Suprapubic skin (tissue), 4 donors: Measurements from ENCODE around the gene IDNK. TPM values are rescaled to one million over a fixed set of nuclear protein-coding genes. Genes with fewer than 3 reads are reported as not detected.

Experiments
- DNase-seq, 2 donors: peaks; one replicate each; pipeline ENCODE4 v3.0.0-alpha.2; 2019; ENCODE audit warnings: low spot score in 2 of 2
- H3K27ac ChIP-seq: fragments of 200-600 bp; sonication (generic); one replicate; pipeline ENCODE4 v1.5.1; 2019
- H3K27me3 ChIP-seq: fragments of 200-600 bp; sonication (generic); one replicate; pipeline ENCODE4 v1.5.1; 2019
- H3K36me3 ChIP-seq: fragments of 200-600 bp; sonication (generic); one replicate; pipeline ENCODE4 v1.5.1; 2019
- H3K4me1 ChIP-seq: fragments of 200-600 bp; sonication (generic); one replicate; pipeline ENCODE4 v1.5.1; 2019
- H3K4me3 ChIP-seq: fragments of 200-600 bp; sonication (generic); one replicate; pipeline ENCODE4 v1.5.1; 2019; ENCODE audit warnings: mild to moderate bottlenecking
- H3K9me3 ChIP-seq: fragments of 200-600 bp; sonication (generic); one replicate; pipeline ENCODE4 v1.5.1; 2019
- EP300 ChIP-seq: sonication (generic); formaldehyde crosslinking; IDR thresholded peaks from one replicate; pipeline ENCODE4 v1.6.1; 2017; ENCODE audit warnings: antibody characterized with exemption
- POLR2A ChIP-seq, 2 donors: fragments of 450-650 bp; IDR thresholded peaks; one replicate each; pipeline ENCODE4 v1.6.1; 2017; ENCODE audit warnings: antibody characterized with exemption in 2 of 2, mild to moderate bottlenecking in 2 of 2, moderate library complexity in 2 of 2
- POLR2AphosphoS5 ChIP-seq, 3 donors: sonication (generic); formaldehyde crosslinking; IDR thresholded peaks; one replicate each; pipeline ENCODE4 v1.6.1; 2017; ENCODE audit warnings: antibody characterized with exemption in 3 of 3
- WGBS: methylation state at CpG from one replicate; pipeline ENCODE4 v1.1.5; 2018; 5-methylcytosine and 5-hydroxymethylcytosine counted together
- total RNA-seq, 4 donors: library from RNA; depleted of rRNA; stranded (reverse); fragments of >200 nt; gene quantifications; one replicate each; pipeline ENCODE4 v1.1.0, GENCODE V29; 2016
- TF ChIP-seq, protein P1 (sequence below), 2 donors: fragments of 200-600 bp in 1 of 2; fragments of 450-650 bp in 1 of 2; sonication (generic) in 1 of 2; IDR thresholded peaks; one replicate each; pipeline ENCODE4 v1.5.1; 2016 to 2019; ENCODE audit warnings: antibody characterized with exemption in 2 of 2, mild to moderate bottlenecking in 1 of 2, moderate library complexity in 1 of 2

Gene IDNK
- total RNA-seq = 10 to 100 TPM in 1 of 4 donors, 1 to 10 TPM in 3; 3.1 to 10.2 (median 5.8) TPM

DNA sequence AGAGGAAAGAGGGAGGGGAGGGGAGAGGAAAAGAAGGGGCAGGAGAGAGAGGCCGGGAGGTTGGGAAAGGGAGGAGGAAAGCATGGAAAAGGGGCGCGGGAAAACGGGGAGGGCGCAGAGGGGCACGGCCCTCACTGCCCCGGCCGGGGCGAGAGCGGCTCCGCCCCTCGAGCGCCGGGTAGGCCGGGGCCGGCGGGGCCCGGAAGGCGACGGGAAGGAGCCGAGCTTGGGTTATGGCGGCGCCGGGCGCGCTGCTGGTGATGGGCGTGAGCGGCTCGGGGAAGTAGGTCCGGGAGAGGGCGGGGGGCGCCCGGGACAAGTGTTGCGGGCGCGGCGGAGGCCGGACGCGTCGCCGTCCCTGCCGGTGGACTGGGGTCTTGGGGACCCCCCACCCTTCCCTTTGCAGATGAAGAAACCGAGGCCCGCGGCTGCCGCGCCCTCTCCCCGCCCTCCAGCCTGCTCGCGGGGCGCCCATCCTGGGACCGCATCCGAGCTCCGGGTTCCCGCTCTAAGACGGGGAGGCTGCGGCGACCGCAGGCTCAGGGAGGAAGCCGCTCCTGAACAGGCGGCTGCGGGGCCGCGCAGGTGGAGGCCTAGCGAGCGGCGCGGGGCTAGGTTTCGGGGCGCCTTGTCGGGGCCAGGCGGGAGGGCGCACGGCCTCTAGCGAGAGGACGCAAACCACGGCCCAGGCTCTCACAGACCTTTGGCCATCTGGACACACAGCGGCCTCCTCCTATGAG lies at the start of gene IDNK:
Gene IDNK (plus strand): TSS at position 205 of the 740 bp plus-strand sequence. CDS start 29 bp downstream, at position 234.
- peak within 1 kb of the TSS; percentile 78 for H3K27ac ChIP-seq
- H3K27me3 ChIP-seq = no peaks in the 10 kb centered on the region
- 1% methylated on average over 33 of the region's 79 CpGs for WGBS
- H3K9me3 ChIP-seq = no peaks in the 10 kb centered on the region
- peak in 1 of 2 donors; percentile 41 for TF ChIP-seq POLR2A (IDR thresholded peaks at IDR 0.05)
- TF ChIP-seq POLR2AphosphoS5 (IDR thresholded peaks at IDR 0.05) = no peak
- peak; percentile 84 to 85 for DNase-seq
- peaks cover 11% of the 10 kb centered on the region for H3K4me1 ChIP-seq
- H3K36me3 ChIP-seq = peaks cover 7% of the 10 kb centered on the region
- H3K4me3 ChIP-seq = peak within 1 kb of the TSS; percentile 63

DNA sequence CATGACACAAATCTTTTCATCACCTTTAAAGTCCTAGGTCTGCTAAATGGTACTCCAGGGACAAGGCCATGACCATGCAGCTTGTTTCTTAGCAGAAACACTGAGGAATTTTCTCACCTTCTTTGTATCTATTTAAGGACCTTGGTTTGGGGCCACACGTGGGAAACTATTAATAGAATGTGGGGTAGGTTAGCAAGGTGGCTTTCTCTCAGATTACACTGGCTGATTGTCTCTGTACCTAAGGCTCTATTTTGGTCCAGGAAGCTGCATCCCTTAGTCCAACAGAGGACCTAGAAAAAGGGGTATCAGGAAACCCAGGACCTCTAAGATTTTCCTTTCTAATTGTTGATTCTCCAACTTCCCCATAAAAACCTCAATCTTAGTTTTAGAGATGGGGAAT lies 48.5 kb upstream of the IDNK start:
- Histone ChIP-seq H3K27me3 (no peaks in the 10 kb centered on the region), H3K4me3 (no peak overlapping the region), H3K36me3 (no peaks in the 10 kb centered on the region), H3K4me1 (no peaks in the 10 kb centered on the region), H3K9me3 (no peaks in the 10 kb centered on the region), H3K27ac (no peak overlapping the region)
- 68% methylated on average over 1 of the region's 1 CpG for WGBS
- TF ChIP-seq POLR2A (IDR thresholded peaks at IDR 0.05) (no peak), POLR2AphosphoS5 (IDR thresholded peaks at IDR 0.05) (no peak), EP300 (no peak)
- TF ChIP-seq, protein P1, sequence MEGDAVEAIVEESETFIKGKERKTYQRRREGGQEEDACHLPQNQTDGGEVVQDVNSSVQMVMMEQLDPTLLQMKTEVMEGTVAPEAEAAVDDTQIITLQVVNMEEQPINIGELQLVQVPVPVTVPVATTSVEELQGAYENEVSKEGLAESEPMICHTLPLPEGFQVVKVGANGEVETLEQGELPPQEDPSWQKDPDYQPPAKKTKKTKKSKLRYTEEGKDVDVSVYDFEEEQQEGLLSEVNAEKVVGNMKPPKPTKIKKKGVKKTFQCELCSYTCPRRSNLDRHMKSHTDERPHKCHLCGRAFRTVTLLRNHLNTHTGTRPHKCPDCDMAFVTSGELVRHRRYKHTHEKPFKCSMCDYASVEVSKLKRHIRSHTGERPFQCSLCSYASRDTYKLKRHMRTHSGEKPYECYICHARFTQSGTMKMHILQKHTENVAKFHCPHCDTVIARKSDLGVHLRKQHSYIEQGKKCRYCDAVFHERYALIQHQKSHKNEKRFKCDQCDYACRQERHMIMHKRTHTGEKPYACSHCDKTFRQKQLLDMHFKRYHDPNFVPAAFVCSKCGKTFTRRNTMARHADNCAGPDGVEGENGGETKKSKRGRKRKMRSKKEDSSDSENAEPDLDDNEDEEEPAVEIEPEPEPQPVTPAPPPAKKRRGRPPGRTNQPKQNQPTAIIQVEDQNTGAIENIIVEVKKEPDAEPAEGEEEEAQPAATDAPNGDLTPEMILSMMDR (IDR thresholded peaks at IDR 0.05) = no peak
- no peak for DNase-seq

DNA sequence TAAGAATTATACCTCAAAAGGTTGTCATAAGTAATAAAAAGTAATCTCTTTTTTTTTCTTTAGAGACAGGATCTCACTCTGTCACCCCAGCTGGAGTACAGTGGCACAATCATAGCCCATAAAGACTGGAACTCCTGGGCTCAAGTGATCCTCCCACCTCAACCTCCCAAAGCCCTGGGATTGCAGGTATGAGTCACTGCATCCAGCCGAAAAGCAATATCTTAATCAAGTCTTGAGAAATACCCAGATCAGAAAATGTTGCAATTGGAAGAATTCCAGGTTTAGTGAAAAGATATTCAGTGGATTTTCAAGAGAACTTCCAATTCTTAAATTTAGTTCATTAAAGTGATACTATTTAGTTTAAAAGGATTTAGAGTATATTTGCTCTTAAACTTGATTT lies 40.9 kb upstream of the IDNK start:
- H3K27me3 ChIP-seq = no peaks in the 10 kb centered on the region
- 33% methylated on average over 1 of the region's 1 CpG for WGBS
- H3K36me3 ChIP-seq = no peaks in the 10 kb centered on the region
- no peak for DNase-seq
- H3K27ac ChIP-seq = no peak overlapping the region
- H3K4me3 ChIP-seq = no peak overlapping the region
- TF ChIP-seq, protein P1 (IDR thresholded peaks at IDR 0.05) = no peak
- no peak for TF ChIP-seq POLR2AphosphoS5 (IDR thresholded peaks at IDR 0.05)
- H3K4me1 ChIP-seq = no peaks in the 10 kb centered on the region
- no peaks in the 10 kb centered on the region for H3K9me3 ChIP-seq

DNA sequence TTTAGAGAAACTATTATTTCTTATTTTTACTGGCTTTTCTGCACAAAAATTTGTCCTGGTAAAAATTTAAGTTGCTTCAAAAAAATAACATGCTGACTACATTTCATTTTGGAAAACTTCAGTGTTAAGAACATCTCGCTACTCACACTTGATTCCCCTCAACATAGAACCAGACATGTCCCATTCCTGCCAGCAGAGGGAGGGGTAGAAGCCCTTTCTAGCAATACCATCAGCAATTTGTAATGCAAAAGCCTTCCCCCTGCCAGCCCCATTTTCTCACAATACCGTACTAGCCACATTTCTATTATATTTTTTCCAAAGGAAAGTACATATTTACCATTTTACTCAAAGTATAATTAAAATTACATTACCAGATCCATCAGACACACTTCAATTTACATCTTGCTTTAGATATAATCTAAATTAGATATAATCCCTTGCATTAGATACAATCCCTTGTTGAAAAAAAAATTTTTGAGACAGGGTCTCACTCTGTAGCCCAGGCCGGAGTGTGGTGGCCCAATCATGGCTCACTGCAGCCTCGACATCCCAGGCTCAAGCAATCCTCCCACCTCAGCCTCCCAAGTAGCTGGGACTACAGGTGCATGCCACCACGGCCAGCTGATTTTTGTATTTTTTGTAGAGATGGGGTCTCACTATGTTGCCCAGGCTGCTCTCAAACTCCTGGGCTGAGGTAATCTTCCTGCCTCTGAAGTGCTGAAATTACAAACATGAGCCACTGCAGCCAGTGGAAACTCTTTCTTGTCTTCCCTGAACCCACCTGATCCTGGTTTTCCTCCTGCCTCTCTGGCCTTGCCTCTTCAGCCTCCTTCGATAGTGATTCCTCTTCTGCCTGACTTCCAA lies 39.6 kb upstream of the IDNK start:
- Histone ChIP-seq H3K9me3 (no peaks in the 10 kb centered on the region), H3K36me3 (no peaks in the 10 kb centered on the region), H3K4me1 (no peaks in the 10 kb centered on the region), H3K27ac (no peak overlapping the region), H3K4me3 (no peak overlapping the region), H3K27me3 (no peaks in the 10 kb centered on the region)
- WGBS = 66% methylated on average over 6 of the region's 6 CpGs
- DNase-seq = no peak
- TF ChIP-seq, protein P1 (IDR thresholded peaks at IDR 0.05) = peak; percentile 65 to 66
- no peak for TF ChIP-seq POLR2A (IDR thresholded peaks at IDR 0.05)
- TF ChIP-seq POLR2AphosphoS5 (IDR thresholded peaks at IDR 0.05) = no peak

DNA sequence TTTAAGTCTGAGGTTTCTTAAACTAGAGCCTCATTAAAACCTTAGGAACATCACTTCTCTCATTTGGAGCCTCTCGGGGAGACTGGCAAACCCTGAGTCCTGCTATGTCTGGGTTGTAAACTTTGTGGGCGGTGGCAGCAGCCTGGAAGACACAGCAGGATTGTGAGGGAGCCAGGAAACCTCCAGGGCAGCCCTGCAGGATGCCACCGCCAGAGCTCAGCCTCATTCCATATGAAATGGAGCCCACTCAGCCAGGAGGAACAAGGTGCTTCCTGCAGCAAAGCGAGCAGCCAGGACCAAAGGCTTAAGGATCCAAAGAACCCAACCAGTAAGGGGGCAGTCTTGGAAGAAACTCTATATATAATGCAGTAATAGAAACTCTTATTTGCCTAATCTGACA lies 37.9 kb upstream of the IDNK start:
- Histone ChIP-seq H3K4me3 (no peak overlapping the region), H3K9me3 (no peaks in the 10 kb centered on the region), H3K4me1 (no peaks in the 10 kb centered on the region), H3K36me3 (no peaks in the 10 kb centered on the region), H3K27ac (no peak overlapping the region), H3K27me3 (no peaks in the 10 kb centered on the region)
- TF ChIP-seq POLR2AphosphoS5 (IDR thresholded peaks at IDR 0.05) (no peak), EP300 (no peak), POLR2A (IDR thresholded peaks at IDR 0.05) (no peak)
- TF ChIP-seq, protein P1 (IDR thresholded peaks at IDR 0.05) = no peak
- WGBS = 73% methylated on average over 4 of the region's 4 CpGs
- DNase-seq = no peak
